Neuronal stem cell (in vitro differentiated cells): ENCODE data around the gene NECTIN3.

Experiments
- DNase-seq: peaks from one replicate; pipeline ENCODE4 v3.0.0-alpha.2; 2013; ENCODE audit warnings: low spot score
- H2AFZ ChIP-seq: one replicate; pipeline ENCODE4 v1.6.1; 2013; ENCODE audit warnings: mild to moderate bottlenecking, low read length, inconsistent platforms
- H2AK5ac ChIP-seq: 2 replicates; pipeline ENCODE4 v1.6.1; 2013; ENCODE audit warnings: low read depth, mild to moderate bottlenecking, inconsistent platforms, low read length, moderate library complexity, mixed read lengths
- H2BK120ac ChIP-seq: 2 replicates; pipeline ENCODE4 v1.6.1; 2013; ENCODE audit warnings: low read depth, mild to moderate bottlenecking, inconsistent platforms, low read length, moderate library complexity, mixed read lengths
- H2BK12ac ChIP-seq: one replicate; pipeline ENCODE4 v1.6.1; 2013; ENCODE audit warnings: low read length, inconsistent platforms
- H2BK15ac ChIP-seq: 2 replicates; pipeline ENCODE4 v1.6.1; 2013; ENCODE audit warnings: mild to moderate bottlenecking, low read length, inconsistent platforms, mixed read lengths
- H2BK5ac ChIP-seq: one replicate; pipeline ENCODE4 v1.6.1; 2013; ENCODE audit warnings: inconsistent platforms, mild to moderate bottlenecking, low read length, moderate library complexity
- H3K14ac ChIP-seq: one replicate; pipeline ENCODE4 v1.6.1; 2013; ENCODE audit warnings: low read length, inconsistent platforms
- H3K18ac ChIP-seq: 2 replicates; pipeline ENCODE4 v1.6.1; 2013; ENCODE audit warnings: low read length, inconsistent platforms
- H3K23ac ChIP-seq: 2 replicates; pipeline ENCODE4 v1.6.1; 2013; ENCODE audit warnings: low read depth, mild to moderate bottlenecking, mixed read lengths, low read length, inconsistent platforms; ENCODE audit not compliant: poor library complexity
- H3K27ac ChIP-seq: replicated peaks from 3 replicates; pipeline ENCODE4 v1.5.1; 2013; ENCODE audit warnings: low read length, inconsistent platforms
- H3K27me3 ChIP-seq, 3 experiments: 2 replicates each; pipeline ENCODE4 v1.6.1; 2013; ENCODE audit warnings: low read length in 3 of 3, mild to moderate bottlenecking in 2 of 3, inconsistent platforms in 1 of 3, low read depth in 1 of 3, mixed read lengths in 1 of 3, moderate library complexity in 1 of 3; ENCODE audit not compliant: control insufficient read depth in 3 of 3, insufficient read depth in 3 of 3
- H3K36me3 ChIP-seq, 2 donors: replicated peaks in 1 of 2; 2 replicates each; pipeline ENCODE4 v1.6.1; 2013; ENCODE audit warnings: low read length in 2 of 2; ENCODE audit not compliant: control insufficient read depth in 2 of 2, insufficient read depth in 2 of 2
- H3K4ac ChIP-seq: 2 replicates; pipeline ENCODE4 v1.6.1; 2013; ENCODE audit warnings: inconsistent platforms, mild to moderate bottlenecking, low read length, moderate library complexity
- H3K4me1 ChIP-seq, 2 donors: 1 replicate in 1 of 2; 2 replicates in 1 of 2; pipeline ENCODE4 v1.6.1; 2013; ENCODE audit warnings: low read length in 2 of 2, low read depth in 1 of 2; ENCODE audit not compliant: control insufficient read depth in 2 of 2, insufficient read depth in 1 of 2
- H3K4me2 ChIP-seq: one replicate; pipeline ENCODE4 v1.6.1; 2013; ENCODE audit warnings: mild to moderate bottlenecking, low read length, inconsistent platforms; ENCODE audit not compliant: insufficient read depth, poor library complexity, severe bottlenecking
- H3K4me3 ChIP-seq, 2 donors: 2 replicates each; pipeline ENCODE4 v1.5.1; 2013; ENCODE audit warnings: low read length in 2 of 2, mild to moderate bottlenecking in 2 of 2, inconsistent platforms in 1 of 2, moderate library complexity in 1 of 2
- H3K79me1 ChIP-seq: one replicate; pipeline ENCODE4 v1.6.1; 2013; ENCODE audit warnings: low read depth, mild to moderate bottlenecking, inconsistent platforms, low read length, moderate library complexity
- H3K9ac ChIP-seq: one replicate; pipeline ENCODE4 v1.6.1; 2013; ENCODE audit warnings: mild to moderate bottlenecking, low read depth, low read length, inconsistent platforms; ENCODE audit not compliant: poor library complexity
- H3K9me3 ChIP-seq, 2 donors: replicated peaks in 1 of 2; 2 replicates each; pipeline versions ENCODE3 to v1.6.1; 2013; ENCODE audit warnings: low read length in 2 of 2, mild to moderate bottlenecking in 2 of 2, inconsistent platforms in 1 of 2, low read depth in 1 of 2, mixed read lengths in 1 of 2, moderate library complexity in 1 of 2; ENCODE audit not compliant: control insufficient read depth in 2 of 2, insufficient read depth in 1 of 2
- H4K8ac ChIP-seq: one replicate; pipeline ENCODE4 v1.6.1; 2013; ENCODE audit warnings: low read depth, mild to moderate bottlenecking, inconsistent platforms, low read length, moderate library complexity
- H4K91ac ChIP-seq: one replicate; pipeline ENCODE4 v1.6.1; 2013; ENCODE audit warnings: low read length, low read depth, mild to moderate bottlenecking, inconsistent platforms; ENCODE audit not compliant: poor library complexity
- WGBS, 2 donors: extraction: QIAGEN DNeasy Blood & Tissue Kit; methylation state at CpG; one replicate each; pipeline ENCODE4 v1.1.7; 2013; ENCODE audit warnings: missing lambda C conversion rate in 2 of 2, mixed read lengths in 1 of 2; ENCODE audit not compliant: insufficient read length in 2 of 2, insufficient replicate concordance in 1 of 2; ENCODE audit errors: extremely low coverage in 2 of 2; 5-methylcytosine and 5-hydroxymethylcytosine counted together

Gene NECTIN3

GRCh38 chr3:111190518-111190917 is 118.9 kb downstream of the NECTIN3 start:
- H4K8ac ChIP-seq, result no peak overlapping the region
- no peak overlapping the region for H2AFZ ChIP-seq
- H2BK12ac ChIP-seq, result no peak overlapping the region

DNA sequence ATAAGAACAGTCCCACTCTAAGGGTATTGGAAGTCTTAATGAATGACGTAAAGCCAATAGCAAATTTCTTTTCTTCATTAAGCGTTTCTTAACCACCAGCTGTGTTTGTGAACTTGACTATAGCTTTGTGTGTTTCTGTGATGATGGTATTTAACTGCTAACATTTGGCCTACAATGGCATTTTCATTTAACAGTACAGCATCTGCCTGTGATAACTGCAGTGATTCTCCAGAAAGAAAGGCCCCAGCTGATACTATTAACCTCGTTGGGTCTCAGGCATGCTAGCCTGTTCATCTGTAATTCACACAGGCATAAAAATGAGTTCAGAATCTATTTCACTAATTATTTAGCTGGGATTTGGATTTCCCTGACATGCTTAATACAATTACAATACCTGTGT is 121.9 kb downstream of the NECTIN3 start:
- Histone ChIP-seq H2AK5ac (no peak overlapping the region), H3K9me3 (no peaks in the 10 kb centered on the region), H3K4ac (no peak overlapping the region), H3K18ac (no peak overlapping the region), H3K27ac (no peak overlapping the region), H2BK12ac (no peak overlapping the region), H3K23ac (no peak overlapping the region), H2BK5ac (no peak overlapping the region), H2BK120ac (no peak overlapping the region), H3K27me3 (no peaks in the 10 kb centered on the region), H4K91ac (no peak overlapping the region), H2BK15ac (no peak overlapping the region), H3K14ac (no peak overlapping the region), H3K36me3 (peaks cover 0 to 60% of the 10 kb centered on the region in 2 donors), H3K4me1 (no peaks in the 10 kb centered on the region), H4K8ac (no peak overlapping the region), H3K4me2 (no peak overlapping the region), H3K9ac (no peak overlapping the region), H2AFZ (no peak overlapping the region), H3K79me1 (no peaks in the 10 kb centered on the region), H3K4me3 (no peak overlapping the region)
- DNase-seq, result no peak
- no CpG with 5 or more reads among the region's 3 CpGs for WGBS, 2 donors

More at GRCh38 chr3:111190518-111190917, 118.9 kb downstream of the NECTIN3 start:
- no peak overlapping the region for H2BK5ac ChIP-seq
- H3K27ac ChIP-seq, result no peak overlapping the region
- no peak overlapping the region for H2BK15ac ChIP-seq
- H3K4me2 ChIP-seq, result no peak overlapping the region
- no peak overlapping the region for H2BK120ac ChIP-seq
- no peak overlapping the region for H3K23ac ChIP-seq
- peaks cover 0 to 50% of the 10 kb centered on the region in 2 donors for H3K36me3 ChIP-seq
- no peak overlapping the region for H4K91ac ChIP-seq
- no peak overlapping the region for H3K18ac ChIP-seq
- no peak overlapping the region for H3K9ac ChIP-seq
- no peak overlapping the region for H2AK5ac ChIP-seq
- WGBS, 2 donors, result no CpG with 5 or more reads among the region's 2 CpGs
- H3K27me3 ChIP-seq, result no peaks in the 10 kb centered on the region
- no peak overlapping the region for H3K14ac ChIP-seq
- no peaks in the 10 kb centered on the region for H3K9me3 ChIP-seq
- DNase-seq, result no peak
- H3K4me1 ChIP-seq, result no peaks in the 10 kb centered on the region
- no peak overlapping the region for H3K4ac ChIP-seq
- no peak overlapping the region for H3K4me3 ChIP-seq
- H3K79me1 ChIP-seq, result no peaks in the 10 kb centered on the region

GRCh38 chr3:111194048-111194447 is 122.4 kb downstream of the NECTIN3 start:
- Histone ChIP-seq H2BK5ac (no peak overlapping the region), H3K23ac (no peak overlapping the region), H3K18ac (no peak overlapping the region), H3K36me3 (peaks cover 0 to 60% of the 10 kb centered on the region in 2 donors), H2AFZ (no peak overlapping the region), H2BK12ac (no peak overlapping the region), H3K4me1 (no peaks in the 10 kb centered on the region), H3K9ac (no peak overlapping the region), H2AK5ac (no peak overlapping the region), H3K27me3 (no peaks in the 10 kb centered on the region), H3K27ac (no peak overlapping the region), H3K4me3 (no peak overlapping the region), H3K4ac (no peak overlapping the region), H4K8ac (no peak overlapping the region), H3K9me3 (no peaks in the 10 kb centered on the region), H3K14ac (no peak overlapping the region), H2BK120ac (no peak overlapping the region), H3K79me1 (no peaks in the 10 kb centered on the region), H3K4me2 (no peak overlapping the region), H2BK15ac (no peak overlapping the region), H4K91ac (no peak overlapping the region)
- no peak for DNase-seq
- no CpG with 5 or more reads among the region's 1 CpG for WGBS, 2 donors

DNA sequence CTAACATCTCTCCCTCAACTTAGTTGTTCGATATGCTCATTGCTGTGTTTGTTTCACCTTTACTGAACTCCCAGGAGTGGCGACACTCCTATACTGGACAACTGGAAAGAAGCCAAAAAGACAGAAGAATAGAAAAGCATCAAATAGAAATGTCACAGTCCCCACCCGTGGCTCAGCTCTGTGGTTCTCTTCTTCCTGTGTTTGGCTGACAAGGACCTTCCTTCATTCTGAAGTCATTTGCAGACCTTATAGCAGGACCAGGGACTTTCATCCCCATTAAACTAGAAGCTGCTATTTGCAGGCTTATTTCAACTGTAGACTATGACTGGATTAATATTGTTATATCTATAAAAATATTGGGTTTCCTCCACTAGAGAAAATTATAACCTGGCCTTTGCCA is 125.9 kb downstream of the NECTIN3 start:
- WGBS, 2 donors, result no CpG with 5 or more reads among the region's 3 CpGs
- H3K79me1 ChIP-seq, result no peaks in the 10 kb centered on the region

More for the DNA sequence above, 125.9 kb downstream of the NECTIN3 start:
- Histone ChIP-seq H2AK5ac (no peak overlapping the region), H3K18ac (no peak overlapping the region), H3K4me3 (no peak overlapping the region), H3K4ac (no peak overlapping the region), H3K4me1 (peaks cover 2 to 3% of the 10 kb centered on the region in 2 donors), H3K9ac (no peak overlapping the region), H3K4me2 (no peak overlapping the region), H3K9me3 (no peaks in the 10 kb centered on the region), H3K14ac (no peak overlapping the region), H2BK15ac (no peak overlapping the region), H2AFZ (no peak overlapping the region), H2BK5ac (no peak overlapping the region), H2BK12ac (no peak overlapping the region), H4K8ac (no peak overlapping the region), H3K36me3 (peaks cover 0 to 46% of the 10 kb centered on the region in 2 donors), H3K27ac (no peak overlapping the region), H3K27me3 (no peaks in the 10 kb centered on the region), H4K91ac (no peak overlapping the region), H2BK120ac (no peak overlapping the region), H3K23ac (no peak overlapping the region)
- DNase-seq, result no peak
